ENCODE data around the gene LFNG.

Gene LFNG

DNA sequence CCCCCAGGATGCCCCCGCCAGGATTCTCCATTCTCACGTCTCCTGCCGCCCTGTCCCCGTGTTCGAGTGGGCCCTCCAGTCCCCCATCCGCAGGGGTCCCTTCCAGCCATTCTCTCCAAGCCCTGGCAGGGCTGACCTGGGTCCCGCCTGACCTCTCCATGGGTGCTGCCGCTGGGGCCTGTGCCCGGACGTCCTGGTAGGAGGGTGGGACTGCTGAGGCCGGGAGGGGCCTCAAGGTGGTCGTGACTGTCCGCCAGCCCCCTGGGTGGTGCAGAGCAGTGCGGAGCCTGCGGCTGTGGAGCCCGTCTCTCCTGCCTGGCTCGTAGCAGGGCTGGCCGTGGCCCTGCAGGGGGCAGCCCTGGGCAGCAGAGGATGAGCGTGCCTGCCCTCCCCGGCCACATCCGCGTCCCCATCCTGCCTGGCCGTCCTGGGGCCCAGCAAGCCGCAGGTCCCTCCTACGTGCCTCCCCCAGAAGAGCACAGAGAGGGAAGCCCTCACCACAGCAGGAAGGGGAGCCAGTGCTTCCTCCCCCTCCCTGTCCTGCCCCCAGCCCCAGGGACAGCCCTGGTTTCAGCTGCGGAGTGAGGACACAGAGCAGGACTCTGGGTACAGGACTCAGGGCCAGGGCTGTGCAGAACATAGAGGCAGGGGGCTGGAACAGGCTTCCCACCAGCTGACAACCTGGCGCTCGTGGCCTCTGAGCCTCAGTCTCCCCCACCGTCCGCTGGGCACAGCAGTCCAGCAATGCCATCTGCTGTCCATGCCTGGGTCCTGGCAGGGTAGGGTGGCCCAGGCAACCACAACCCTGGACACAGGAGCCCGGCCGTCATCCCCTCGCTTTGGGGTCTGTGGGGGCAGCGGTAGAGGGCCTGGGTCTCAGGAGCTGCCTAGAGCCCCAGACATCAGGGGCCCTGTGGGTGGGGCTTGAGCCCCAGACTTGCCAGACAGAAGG, 41.9 kb upstream of the LFNG start:
- Mint-ChIP-seq H3K36me3 (ENCODE audit: low read depth) (no peaks in the 10 kb centered on the region), H3K27me3 (ENCODE audit: low read depth) (no peaks in the 10 kb centered on the region), H3K4me1 (ENCODE audit: low read depth) (no peaks in the 10 kb centered on the region), H3K9me3 (peaks cover under 1% of the 10 kb centered on the region), H3K27ac (no peak overlapping the region), H3K4me3 (no peak overlapping the region)
- DNase-seq (ENCODE audit: low spot score): peak; percentile 73

DNA sequence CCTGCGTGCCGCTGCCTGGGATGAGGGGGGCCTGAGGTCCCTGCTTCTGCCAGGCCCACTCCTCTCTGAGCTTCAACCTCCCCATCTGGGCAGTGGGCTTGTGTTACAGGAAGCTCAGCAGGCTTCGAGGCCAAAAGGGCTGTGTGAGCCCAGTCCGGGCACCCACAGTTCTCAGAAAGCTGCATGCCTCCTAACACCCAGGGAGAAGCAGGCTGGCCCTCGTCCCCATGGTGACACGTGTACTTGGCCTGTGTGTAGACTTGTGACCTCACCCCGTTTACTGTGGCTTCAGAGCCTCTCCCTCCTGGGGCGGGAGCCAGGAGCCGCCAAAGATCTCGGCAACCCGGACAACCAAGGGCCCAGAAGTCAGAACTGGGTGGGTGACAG, 41.2 kb upstream of the LFNG start:
- Mint-ChIP-seq H3K9me3 (peaks cover 5% of the 10 kb centered on the region), H3K4me3 (no peak overlapping the region), H3K27ac (peak overlapping the region; percentile 26), H3K27me3 (ENCODE audit: low read depth) (no peaks in the 10 kb centered on the region), H3K36me3 (ENCODE audit: low read depth) (no peaks in the 10 kb centered on the region), H3K4me1 (ENCODE audit: low read depth) (no peaks in the 10 kb centered on the region)
- no peak for DNase-seq (ENCODE audit: low spot score)

DNA sequence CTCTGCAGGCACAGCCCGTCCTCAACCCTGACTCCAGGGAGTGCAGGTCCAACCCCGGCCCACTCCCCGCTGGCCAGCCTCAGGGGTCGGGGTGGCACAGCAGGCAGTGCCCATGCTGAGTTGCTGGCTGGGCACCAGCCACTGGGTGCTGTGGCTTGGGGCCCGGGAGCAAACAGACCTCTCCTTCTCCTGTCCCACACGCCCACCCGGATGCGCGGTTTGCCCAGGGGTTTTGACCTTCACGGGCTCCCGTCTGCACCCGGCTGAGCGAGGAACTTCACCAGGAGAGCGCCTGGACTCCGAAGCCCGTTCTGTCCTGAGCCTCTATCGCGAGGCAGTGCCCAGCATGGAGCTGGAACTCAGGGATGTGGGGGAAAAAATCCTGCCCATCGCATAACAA, 40.8 kb upstream of the LFNG start:
- Mint-ChIP-seq H3K27ac (no peak overlapping the region), H3K4me1 (ENCODE audit: low read depth) (no peaks in the 10 kb centered on the region), H3K36me3 (ENCODE audit: low read depth) (no peaks in the 10 kb centered on the region)

DNA sequence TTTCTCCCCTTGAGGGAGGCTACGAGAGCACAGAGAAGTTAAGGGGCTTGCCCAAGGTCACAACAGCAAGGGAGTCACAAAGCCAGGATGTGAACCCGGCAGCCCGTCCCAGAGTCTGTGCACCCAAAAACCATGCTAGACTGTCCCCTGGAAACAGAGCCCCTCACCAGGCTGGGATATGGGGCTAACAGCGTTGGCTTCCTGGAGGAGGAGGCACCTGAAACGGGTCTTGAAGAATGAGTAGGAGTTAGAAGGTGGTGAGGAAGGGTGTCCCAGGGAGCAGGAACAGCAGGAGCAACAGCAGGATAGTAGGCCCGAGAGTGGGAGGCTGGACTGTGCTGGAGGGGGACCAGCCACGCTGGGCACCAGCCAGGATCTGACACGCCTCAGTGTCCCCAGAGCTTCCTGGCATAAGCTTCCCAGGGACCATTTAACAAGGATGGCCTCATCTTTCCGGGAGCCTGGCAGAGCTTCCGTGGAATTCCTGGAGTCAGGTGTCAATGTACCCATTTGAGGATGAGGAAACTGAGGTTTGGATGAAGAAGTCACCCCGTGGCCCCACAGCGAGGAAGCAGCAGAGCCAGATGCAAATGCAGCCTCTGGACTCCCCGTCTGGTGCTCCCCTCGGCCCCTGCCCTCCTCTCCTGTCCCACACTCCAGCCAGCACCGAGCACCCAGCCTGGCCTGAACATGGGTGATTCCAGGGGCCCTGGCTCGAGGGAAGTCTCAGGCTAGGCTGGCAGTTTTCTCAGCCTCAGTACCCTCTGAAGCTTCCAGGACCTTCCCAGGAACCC, 40.1 kb upstream of the LFNG start:
- no peaks in the 10 kb centered on the region for H3K36me3 Mint-ChIP-seq (ENCODE audit: low read depth)
- no peak overlapping the region for H3K27ac Mint-ChIP-seq
- H3K9me3 Mint-ChIP-seq: peaks cover 5% of the 10 kb centered on the region
- H3K4me1 Mint-ChIP-seq (ENCODE audit: low read depth): no peaks in the 10 kb centered on the region
- no peaks in the 10 kb centered on the region for H3K27me3 Mint-ChIP-seq (ENCODE audit: low read depth)
- no peak overlapping the region for H3K4me3 Mint-ChIP-seq
- DNase-seq (ENCODE audit: low spot score): no peak

More for the DNA sequence above, 40.8 kb upstream of the LFNG start:
- H3K9me3 Mint-ChIP-seq: peaks cover 5% of the 10 kb centered on the region
- H3K27me3 Mint-ChIP-seq (ENCODE audit: low read depth): no peaks in the 10 kb centered on the region
- no peak overlapping the region for H3K4me3 Mint-ChIP-seq
- no peak for DNase-seq (ENCODE audit: low spot score)

GRCh38 chr7:2480070-2480408, 39.5 kb upstream of the LFNG start:
- no peak overlapping the region for H3K27ac Mint-ChIP-seq
- DNase-seq (ENCODE audit: low spot score): no peak
- peaks cover 5% of the 10 kb centered on the region for H3K9me3 Mint-ChIP-seq
- no peak overlapping the region for H3K4me3 Mint-ChIP-seq
- no peaks in the 10 kb centered on the region for H3K4me1 Mint-ChIP-seq (ENCODE audit: low read depth)
- no peaks in the 10 kb centered on the region for H3K36me3 Mint-ChIP-seq (ENCODE audit: low read depth)
- no peaks in the 10 kb centered on the region for H3K27me3 Mint-ChIP-seq (ENCODE audit: low read depth)

GRCh38 chr7:2481195-2481594, 38.4 kb upstream of the LFNG start:
- Mint-ChIP-seq H3K27me3 (ENCODE audit: low read depth) (no peaks in the 10 kb centered on the region), H3K4me1 (ENCODE audit: low read depth) (no peaks in the 10 kb centered on the region), H3K27ac (no peak overlapping the region), H3K4me3 (no peak overlapping the region), H3K9me3 (peaks cover 5% of the 10 kb centered on the region), H3K36me3 (ENCODE audit: low read depth) (no peaks in the 10 kb centered on the region)
- no peak for DNase-seq (ENCODE audit: low spot score)

DNA sequence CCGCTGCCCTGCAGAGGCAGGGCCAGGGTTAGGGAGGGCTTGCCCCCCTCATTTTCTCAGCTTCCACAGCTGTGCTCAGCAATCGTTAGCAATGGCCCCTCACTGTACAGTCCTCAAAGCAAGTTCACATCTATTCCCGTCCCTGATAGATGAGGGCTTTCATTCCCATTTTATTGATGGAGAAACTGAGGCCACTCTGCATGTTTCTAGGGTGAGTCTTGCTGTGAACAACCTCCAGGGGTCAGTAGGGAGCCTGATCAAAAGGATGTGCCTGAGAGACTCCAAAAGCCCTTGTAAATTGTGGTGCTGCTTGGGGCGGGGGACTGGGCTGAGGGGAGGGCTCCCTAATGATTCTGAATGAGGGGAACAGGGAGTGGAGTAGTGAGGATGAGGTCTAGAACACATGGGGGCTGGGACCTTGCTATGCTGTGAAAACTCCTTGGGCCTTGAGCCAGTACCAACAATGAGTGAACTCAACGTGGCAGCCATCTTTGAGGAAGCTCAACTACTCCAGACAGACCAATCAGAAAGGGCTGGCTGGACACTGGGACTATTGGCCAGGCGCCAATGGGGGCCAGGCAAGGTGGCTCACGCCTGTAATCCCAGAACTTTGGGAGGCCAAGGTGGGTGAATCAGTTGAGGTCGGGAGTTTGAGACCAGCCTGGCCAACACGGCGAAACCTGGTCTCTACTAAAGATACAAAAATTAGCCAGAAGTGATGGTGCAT, 36.7 kb upstream of the LFNG start:
- H3K27ac Mint-ChIP-seq: no peak overlapping the region
- no peaks in the 10 kb centered on the region for H3K36me3 Mint-ChIP-seq (ENCODE audit: low read depth)
- no peak for DNase-seq (ENCODE audit: low spot score)
- H3K9me3 Mint-ChIP-seq: peaks cover 5% of the 10 kb centered on the region
- H3K4me1 Mint-ChIP-seq (ENCODE audit: low read depth): no peaks in the 10 kb centered on the region
- H3K4me3 Mint-ChIP-seq: no peak overlapping the region
- H3K27me3 Mint-ChIP-seq (ENCODE audit: low read depth): no peaks in the 10 kb centered on the region

GRCh38 chr7:2483494-2483893, 36.1 kb upstream of the LFNG start:
- no peak overlapping the region for H3K27ac Mint-ChIP-seq

DNA sequence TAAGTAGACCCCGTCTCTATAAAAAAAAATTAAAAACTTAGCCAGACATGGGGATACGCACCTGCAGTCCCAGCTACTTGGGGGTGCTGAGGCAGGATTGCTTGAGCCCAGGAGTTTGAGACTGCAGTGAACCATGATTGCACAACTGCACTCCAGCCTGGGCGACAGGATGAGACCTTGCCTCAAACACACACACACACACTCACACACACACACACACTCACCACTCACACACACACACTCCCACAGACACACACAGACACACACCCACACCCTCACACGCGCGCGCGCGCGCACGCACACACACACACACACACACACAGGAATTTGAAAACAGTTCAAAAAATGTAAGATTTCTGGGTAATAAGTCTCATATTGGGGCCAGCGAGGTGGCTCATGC, 34.7 kb upstream of the LFNG start:
- no peaks in the 10 kb centered on the region for H3K27me3 Mint-ChIP-seq (ENCODE audit: low read depth)
- no peak overlapping the region for H3K27ac Mint-ChIP-seq
- DNase-seq (ENCODE audit: low spot score): no peak
- no peak overlapping the region for H3K4me3 Mint-ChIP-seq
- H3K4me1 Mint-ChIP-seq (ENCODE audit: low read depth): no peaks in the 10 kb centered on the region
- no peaks in the 10 kb centered on the region for H3K36me3 Mint-ChIP-seq (ENCODE audit: low read depth)
- peaks cover 5% of the 10 kb centered on the region for H3K9me3 Mint-ChIP-seq

More at GRCh38 chr7:2483494-2483893, 36.1 kb upstream of the LFNG start:
- H3K27me3 Mint-ChIP-seq (ENCODE audit: low read depth): no peaks in the 10 kb centered on the region
- no peak for DNase-seq (ENCODE audit: low spot score)
- H3K4me3 Mint-ChIP-seq: no peak overlapping the region
- no peaks in the 10 kb centered on the region for H3K4me1 Mint-ChIP-seq (ENCODE audit: low read depth)
- H3K36me3 Mint-ChIP-seq (ENCODE audit: low read depth): no peaks in the 10 kb centered on the region
- peaks cover 5% of the 10 kb centered on the region for H3K9me3 Mint-ChIP-seq

DNA sequence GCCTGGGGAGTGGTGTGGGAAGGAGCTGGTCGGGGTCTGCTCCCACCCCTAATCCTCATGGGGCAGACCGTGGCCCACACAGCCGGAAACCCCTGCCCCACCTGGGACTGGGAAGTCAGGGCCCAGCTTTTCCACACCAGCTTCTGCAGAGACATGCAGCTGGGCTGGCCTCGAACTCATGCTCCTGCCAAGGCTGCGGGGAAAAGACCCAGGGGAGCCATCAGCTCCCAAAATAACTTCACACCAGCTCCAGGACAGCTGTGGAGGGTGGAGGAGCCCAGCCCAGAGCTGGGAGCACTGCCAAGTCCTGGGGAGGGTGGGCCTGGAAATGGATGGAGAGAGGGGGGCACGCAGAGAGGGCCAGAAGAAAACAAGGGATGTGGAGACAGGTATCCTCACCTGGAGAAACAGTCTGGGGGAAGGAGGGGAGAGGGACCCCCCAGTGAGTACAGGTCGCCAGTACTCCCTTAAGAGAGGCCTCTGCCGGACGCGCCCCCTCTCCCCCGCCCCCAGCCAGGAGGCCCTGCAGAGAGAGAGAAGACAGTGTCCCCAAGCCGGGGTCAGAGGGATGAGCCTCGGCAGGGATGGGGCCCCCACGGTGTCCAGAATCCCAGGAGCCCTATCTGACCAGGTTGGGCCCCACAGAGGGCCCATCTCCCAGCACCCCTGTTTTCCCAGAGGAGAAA, 31.8 kb upstream of the LFNG start:
- no peaks in the 10 kb centered on the region for H3K36me3 Mint-ChIP-seq (ENCODE audit: low read depth)
- no peak overlapping the region for H3K4me3 Mint-ChIP-seq
- DNase-seq (ENCODE audit: low spot score): no peak
- peaks cover 14% of the 10 kb centered on the region for H3K9me3 Mint-ChIP-seq
- no peaks in the 10 kb centered on the region for H3K4me1 Mint-ChIP-seq (ENCODE audit: low read depth)
- no peaks in the 10 kb centered on the region for H3K27me3 Mint-ChIP-seq (ENCODE audit: low read depth)
- no peak overlapping the region for H3K27ac Mint-ChIP-seq

GRCh38 chr7:2488272-2488645, 31.3 kb upstream of the LFNG start:
- Mint-ChIP-seq H3K27me3 (ENCODE audit: low read depth) (no peaks in the 10 kb centered on the region), H3K4me1 (ENCODE audit: low read depth) (no peaks in the 10 kb centered on the region), H3K36me3 (ENCODE audit: low read depth) (no peaks in the 10 kb centered on the region), H3K4me3 (no peak overlapping the region), H3K9me3 (peaks cover 9% of the 10 kb centered on the region), H3K27ac (no peak overlapping the region)
- no peak for DNase-seq (ENCODE audit: low spot score)

GRCh38 chr7:2488681-2489080, 30.9 kb upstream of the LFNG start:
- no peak overlapping the region for H3K4me3 Mint-ChIP-seq
- peaks cover 9% of the 10 kb centered on the region for H3K9me3 Mint-ChIP-seq
- H3K4me1 Mint-ChIP-seq (ENCODE audit: low read depth): no peaks in the 10 kb centered on the region
- DNase-seq (ENCODE audit: low spot score): no peak
- no peaks in the 10 kb centered on the region for H3K36me3 Mint-ChIP-seq (ENCODE audit: low read depth)
- peaks cover 2% of the 10 kb centered on the region for H3K27me3 Mint-ChIP-seq (ENCODE audit: low read depth)
- H3K27ac Mint-ChIP-seq: no peak overlapping the region

DNA sequence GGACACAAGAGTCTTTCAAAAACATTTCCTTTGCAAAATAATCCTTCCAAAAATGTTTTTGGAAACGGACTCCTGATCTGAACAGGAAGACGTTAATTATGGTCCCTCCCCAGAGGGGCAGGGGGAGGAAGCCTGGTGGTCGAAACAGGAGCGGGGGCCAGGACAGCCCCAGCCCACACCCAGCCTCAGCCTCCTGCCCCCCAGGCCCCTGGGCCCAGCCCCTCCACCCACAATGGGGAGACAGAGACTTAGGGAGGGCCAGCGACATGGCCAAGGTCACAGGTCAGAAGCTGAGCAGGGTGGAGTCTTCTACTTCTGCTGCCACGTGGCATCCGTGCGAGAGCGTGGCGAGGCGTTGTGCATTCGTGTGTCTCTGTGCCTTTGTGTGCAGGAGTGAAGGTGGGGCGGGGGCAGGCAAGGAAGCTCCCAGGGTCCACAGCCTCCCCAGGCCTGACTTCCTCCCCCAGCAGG, 29.4 kb upstream of the LFNG start:
- H3K4me3 Mint-ChIP-seq: no peak overlapping the region
- peaks cover 2% of the 10 kb centered on the region for H3K27me3 Mint-ChIP-seq (ENCODE audit: low read depth)
- no peak overlapping the region for H3K27ac Mint-ChIP-seq
- H3K36me3 Mint-ChIP-seq (ENCODE audit: low read depth): no peaks in the 10 kb centered on the region
- H3K9me3 Mint-ChIP-seq: peaks cover 9% of the 10 kb centered on the region
- DNase-seq (ENCODE audit: low spot score): no peak
- no peaks in the 10 kb centered on the region for H3K4me1 Mint-ChIP-seq (ENCODE audit: low read depth)
